IPS-20b (cell line): Measurements from ENCODE around the gene CALHM3.

Experiments
- H3K27ac ChIP-seq: one replicate; pipeline ENCODE4 v1.5.1; 2013; ENCODE audit warnings: low read length
- H3K27me3 ChIP-seq: 2 replicates; pipeline ENCODE4 v1.6.1; 2013; ENCODE audit warnings: mild to moderate bottlenecking, low read length, inconsistent platforms; ENCODE audit not compliant: insufficient read depth
- H3K36me3 ChIP-seq: 2 replicates; pipeline ENCODE4 v1.6.1; 2013; ENCODE audit warnings: low read depth, mild to moderate bottlenecking, inconsistent platforms, low read length, moderate library complexity; ENCODE audit not compliant: insufficient read depth
- H3K4me1 ChIP-seq: 2 replicates; pipeline ENCODE4 v1.6.1; 2013; ENCODE audit warnings: mild to moderate bottlenecking, control low read depth, inconsistent platforms, low read length, moderate library complexity; ENCODE audit not compliant: insufficient read depth
- H3K4me3 ChIP-seq: 2 replicates; pipeline ENCODE4 v1.5.1; 2013; ENCODE audit warnings: mild to moderate bottlenecking, low read length, inconsistent platforms
- H3K9ac ChIP-seq: 2 replicates; pipeline ENCODE4 v1.6.1; 2013; ENCODE audit warnings: low read depth, mild to moderate bottlenecking, inconsistent platforms, low read length, moderate library complexity
- H3K9me3 ChIP-seq: 2 replicates; pipeline ENCODE4 v1.6.1; 2013; ENCODE audit warnings: mild to moderate bottlenecking, low read depth, low read length, inconsistent platforms; ENCODE audit not compliant: insufficient read depth

The CALHM3 gene

DNA sequence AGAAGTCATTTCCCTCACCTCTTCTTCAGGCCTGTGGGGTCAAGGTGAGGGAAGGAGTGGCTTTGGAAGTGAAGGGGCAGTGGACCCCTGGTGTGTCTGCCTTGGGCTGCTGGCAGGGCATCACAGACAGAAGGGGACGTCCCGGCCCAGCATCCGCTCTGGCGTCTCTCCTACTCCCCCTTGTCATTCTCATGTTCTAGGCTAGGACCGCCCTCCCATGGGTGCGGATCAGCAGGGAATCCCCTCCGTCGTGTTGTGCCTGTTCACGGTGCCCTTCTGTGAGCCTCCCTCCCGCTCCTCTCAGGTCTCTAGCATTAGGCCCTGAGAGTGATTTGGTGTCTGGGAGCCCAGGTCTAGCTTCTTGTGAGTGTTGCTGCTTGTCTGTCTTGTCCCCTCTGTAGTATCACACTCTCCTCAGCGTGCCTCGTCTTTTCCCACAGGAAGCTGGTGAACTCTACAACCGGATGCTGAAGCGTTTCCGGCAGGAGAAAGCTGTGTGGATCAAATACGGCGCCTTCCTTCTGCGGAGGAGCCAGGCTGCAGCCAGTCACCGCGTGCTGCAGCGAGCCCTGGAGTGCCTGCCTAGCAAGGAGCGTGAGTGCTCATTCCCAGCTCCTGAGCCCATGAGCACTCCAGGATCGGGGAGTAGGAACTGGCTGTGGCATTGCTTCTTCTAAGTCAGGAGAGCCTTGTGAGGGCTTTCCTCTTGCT is 35.4 kb downstream of the CALHM3 start:
- H3K36me3 ChIP-seq = peaks cover 92% of the 10 kb centered on the region

GRCh38 chr10:103442031-103442461 is 37.0 kb downstream of the CALHM3 start:
- H3K4me3 ChIP-seq = no peak overlapping the region
- no peak overlapping the region for H3K27ac ChIP-seq
- H3K36me3 ChIP-seq = peaks cover 95% of the 10 kb centered on the region
- no peaks in the 10 kb centered on the region for H3K9me3 ChIP-seq
- no peaks in the 10 kb centered on the region for H3K27me3 ChIP-seq
- no peak overlapping the region for H3K9ac ChIP-seq
- H3K4me1 ChIP-seq = no peaks in the 10 kb centered on the region

More for the DNA sequence above, 35.4 kb downstream of the CALHM3 start:
- no peaks in the 10 kb centered on the region for H3K4me1 ChIP-seq
- no peak overlapping the region for H3K9ac ChIP-seq
- H3K4me3 ChIP-seq = no peak overlapping the region
- H3K27me3 ChIP-seq = no peaks in the 10 kb centered on the region
- H3K9me3 ChIP-seq = no peaks in the 10 kb centered on the region
- H3K27ac ChIP-seq = no peak overlapping the region

DNA sequence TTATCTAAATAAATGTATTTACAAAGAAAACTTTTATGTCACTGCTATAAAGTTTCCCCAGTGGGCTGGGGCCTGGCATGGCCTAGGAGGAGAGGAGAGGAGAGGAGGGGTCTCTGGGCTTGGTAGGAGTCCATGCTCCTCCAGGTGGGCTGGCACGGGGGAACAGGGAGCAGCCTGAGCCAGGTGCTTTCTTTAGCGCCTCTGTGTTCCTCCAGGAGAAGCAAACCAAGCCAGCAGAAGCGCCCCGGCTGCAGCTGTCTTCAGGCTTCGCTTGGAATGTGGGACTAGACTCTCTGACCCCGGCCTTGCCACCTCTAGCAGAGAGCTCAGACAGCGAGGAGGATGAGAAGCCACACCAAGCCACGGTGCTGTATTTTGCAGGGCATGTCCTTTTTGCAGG is 37.4 kb downstream of the CALHM3 start:
- Histone ChIP-seq H3K9me3 (no peaks in the 10 kb centered on the region), H3K36me3 (peaks cover 97% of the 10 kb centered on the region), H3K27me3 (no peaks in the 10 kb centered on the region), H3K27ac (no peak overlapping the region), H3K9ac (no peak overlapping the region), H3K4me1 (no peaks in the 10 kb centered on the region), H3K4me3 (no peak overlapping the region)

- Histone ChIP-seq H3K9ac (no peak overlapping the region), H3K27me3 (no peaks in the 10 kb centered on the region), H3K27ac (no peak overlapping the region), H3K4me3 (no peak overlapping the region), H3K9me3 (no peaks in the 10 kb centered on the region), H3K4me1 (no peaks in the 10 kb centered on the region), H3K36me3 (peaks cover 97% of the 10 kb centered on the region)
Measured at GRCh38 chr10:103441206-103441605, 37.8 kb downstream of the CALHM3 start.

GRCh38 chr10:103440416-103440815 is 38.6 kb downstream of the CALHM3 start:
- no peaks in the 10 kb centered on the region for H3K27me3 ChIP-seq
- H3K36me3 ChIP-seq = peaks cover 96% of the 10 kb centered on the region
- no peaks in the 10 kb centered on the region for H3K4me1 ChIP-seq
- H3K9me3 ChIP-seq = no peaks in the 10 kb centered on the region
- H3K9ac ChIP-seq = no peak overlapping the region
- no peak overlapping the region for H3K4me3 ChIP-seq
- H3K27ac ChIP-seq = no peak overlapping the region

DNA sequence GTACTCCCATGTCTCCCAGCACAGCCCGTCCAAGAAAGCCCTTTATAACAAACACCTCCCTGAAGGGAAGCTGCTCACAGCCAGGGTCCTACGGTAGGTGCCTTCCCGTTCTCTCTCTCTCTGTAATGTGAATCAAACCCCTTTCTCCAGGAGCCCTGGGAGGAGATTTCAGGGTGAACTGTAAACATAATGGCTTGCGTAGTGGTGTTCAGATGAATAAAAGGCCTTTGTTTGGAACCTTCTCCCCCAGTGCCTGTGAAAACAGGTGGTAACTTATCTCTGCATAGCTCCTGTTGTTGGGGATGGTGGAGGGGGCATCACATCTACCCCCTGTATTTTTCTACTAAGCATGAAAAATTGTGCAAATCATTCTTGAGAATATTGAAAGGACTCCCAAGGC is 39.3 kb downstream of the CALHM3 start:
- Histone ChIP-seq H3K36me3 (peaks cover 96% of the 10 kb centered on the region), H3K4me1 (no peaks in the 10 kb centered on the region), H3K9ac (no peak overlapping the region), H3K27ac (no peak overlapping the region), H3K9me3 (no peaks in the 10 kb centered on the region), H3K27me3 (no peaks in the 10 kb centered on the region), H3K4me3 (no peak overlapping the region)

GRCh38 chr10:103433858-103434257 is 45.2 kb downstream of the CALHM3 start:
- Histone ChIP-seq H3K9ac (no peak overlapping the region), H3K36me3 (peaks cover 95% of the 10 kb centered on the region), H3K27ac (no peak overlapping the region)

DNA sequence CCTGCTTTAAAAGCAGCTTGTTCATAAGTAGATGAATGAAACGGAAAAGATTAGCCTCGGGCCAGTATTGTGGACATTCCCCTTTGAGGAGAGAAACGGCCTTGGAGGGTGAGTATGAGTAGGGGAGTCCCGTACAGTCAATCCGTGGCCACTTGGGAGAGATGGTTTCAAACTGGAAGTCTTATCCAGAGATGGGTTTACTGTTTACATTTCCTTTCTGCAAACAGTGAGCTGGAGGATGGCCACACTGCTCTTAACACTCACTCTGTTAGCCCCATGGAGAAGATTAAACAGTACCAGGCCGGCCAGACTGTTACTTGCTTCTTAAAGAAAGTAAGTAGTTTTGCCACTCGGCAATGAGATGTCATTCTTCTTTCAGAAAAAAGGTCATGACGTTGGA is 47.1 kb downstream of the CALHM3 start:
- Histone ChIP-seq H3K9ac (no peak overlapping the region), H3K36me3 (peaks cover 98% of the 10 kb centered on the region), H3K27ac (no peak overlapping the region), H3K9me3 (no peaks in the 10 kb centered on the region), H3K27me3 (no peaks in the 10 kb centered on the region), H3K4me1 (no peaks in the 10 kb centered on the region), H3K4me3 (no peak overlapping the region)

More at GRCh38 chr10:103433858-103434257, 45.2 kb downstream of the CALHM3 start:
- no peak overlapping the region for H3K4me3 ChIP-seq
- no peaks in the 10 kb centered on the region for H3K27me3 ChIP-seq
- H3K9me3 ChIP-seq = no peaks in the 10 kb centered on the region
- no peaks in the 10 kb centered on the region for H3K4me1 ChIP-seq

DNA sequence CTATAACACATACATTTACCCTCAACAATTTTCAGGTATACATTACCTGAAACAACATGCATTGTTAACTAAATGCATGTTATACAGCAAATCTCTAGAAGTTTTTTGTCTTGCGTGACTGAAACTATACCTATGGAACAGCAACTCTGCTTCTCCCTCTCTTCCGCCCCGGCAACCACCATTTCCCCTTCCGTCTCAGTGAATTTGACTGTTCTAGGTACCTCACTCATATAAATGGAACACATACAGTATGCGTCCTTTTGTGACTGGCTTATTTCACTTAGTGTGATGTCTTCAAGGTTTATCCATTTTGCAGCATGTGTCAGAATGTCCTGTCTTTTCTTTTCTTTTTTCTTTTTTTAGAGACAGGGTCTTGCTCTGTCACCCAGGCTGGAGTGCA is 49.4 kb downstream of the CALHM3 start:
- no peaks in the 10 kb centered on the region for H3K27me3 ChIP-seq
- H3K36me3 ChIP-seq = peaks cover 98% of the 10 kb centered on the region
- H3K9me3 ChIP-seq = no peaks in the 10 kb centered on the region
- H3K27ac ChIP-seq = no peak overlapping the region
- H3K4me3 ChIP-seq = no peak overlapping the region
- H3K4me1 ChIP-seq = no peaks in the 10 kb centered on the region
- no peak overlapping the region for H3K9ac ChIP-seq

DNA sequence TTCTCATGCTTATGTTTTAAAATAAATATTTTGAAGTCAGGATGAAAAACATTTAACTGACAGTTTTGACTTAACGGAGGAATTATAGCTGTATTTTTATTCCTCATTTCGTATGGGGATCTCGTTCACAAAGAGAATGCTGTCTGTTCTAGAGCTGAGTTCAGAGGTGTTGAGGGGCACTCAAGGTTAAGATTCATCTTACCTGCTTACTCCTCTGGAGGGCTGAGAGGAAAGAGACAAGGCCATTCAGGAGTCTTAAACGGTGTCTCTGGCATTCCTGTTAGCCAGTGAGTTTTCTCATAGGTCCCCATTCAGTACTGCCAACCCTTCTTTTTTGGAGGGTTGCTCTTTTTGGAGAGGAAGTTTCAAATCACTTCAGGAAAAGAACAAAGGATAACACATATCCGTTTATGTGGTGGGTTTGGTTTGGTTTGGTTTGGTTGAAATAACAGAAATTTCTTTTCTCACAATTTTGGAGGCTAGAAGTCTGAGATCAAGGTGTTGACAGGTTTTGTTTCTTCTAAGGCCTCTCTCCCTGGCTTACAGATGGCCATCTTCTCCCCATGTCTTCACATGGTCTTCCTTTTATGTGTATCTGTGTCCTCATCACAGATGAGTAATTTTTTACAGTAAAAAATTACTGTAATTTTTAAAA is 49.9 kb downstream of the CALHM3 start:
- H3K4me3 ChIP-seq = no peak overlapping the region
- no peaks in the 10 kb centered on the region for H3K9me3 ChIP-seq
- no peaks in the 10 kb centered on the region for H3K4me1 ChIP-seq
- no peaks in the 10 kb centered on the region for H3K27me3 ChIP-seq
- H3K27ac ChIP-seq = no peak overlapping the region
- peaks cover 98% of the 10 kb centered on the region for H3K36me3 ChIP-seq
- H3K9ac ChIP-seq = no peak overlapping the region

GRCh38 chr10:103427866-103428265 is 51.2 kb downstream of the CALHM3 start:
- Histone ChIP-seq H3K27me3 (no peaks in the 10 kb centered on the region), H3K9ac (no peak overlapping the region), H3K36me3 (peaks cover 98% of the 10 kb centered on the region), H3K27ac (no peak overlapping the region), H3K4me1 (no peaks in the 10 kb centered on the region), H3K4me3 (no peak overlapping the region), H3K9me3 (no peaks in the 10 kb centered on the region)

DNA sequence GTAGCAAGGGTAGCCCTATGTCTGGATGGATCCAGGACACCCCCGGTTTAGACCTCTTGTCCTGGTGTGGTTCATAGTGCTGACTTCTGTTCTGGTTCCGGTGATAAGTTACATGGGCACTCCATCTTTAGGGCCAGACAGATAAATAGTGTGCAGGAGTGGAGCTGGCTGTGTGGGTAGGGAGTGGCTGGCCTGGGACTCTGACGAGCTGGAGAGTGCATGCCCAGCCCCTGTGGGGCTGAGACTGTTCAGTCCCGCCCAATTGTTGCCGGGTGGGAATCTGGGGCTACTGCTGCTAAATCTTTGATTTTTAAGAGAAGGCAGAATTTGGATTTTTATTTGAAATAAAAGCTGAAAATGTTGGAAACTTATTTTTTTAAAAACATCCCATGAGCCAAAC is 55.3 kb downstream of the CALHM3 start:
- no peaks in the 10 kb centered on the region for H3K9me3 ChIP-seq
- no peak overlapping the region for H3K27ac ChIP-seq
- no peak overlapping the region for H3K9ac ChIP-seq
- no peaks in the 10 kb centered on the region for H3K27me3 ChIP-seq
- H3K4me3 ChIP-seq = no peak overlapping the region
- no peaks in the 10 kb centered on the region for H3K4me1 ChIP-seq
- peaks cover 95% of the 10 kb centered on the region for H3K36me3 ChIP-seq
